SIG-M5 (cell line): ENCODE data around the gene TSPAN14.

Experiments used
- DNase-seq: peaks from one replicate; lab custom pipeline; 2025; lab: John Stamatoyannopoulos, UW

The TSPAN14 gene

DNA sequence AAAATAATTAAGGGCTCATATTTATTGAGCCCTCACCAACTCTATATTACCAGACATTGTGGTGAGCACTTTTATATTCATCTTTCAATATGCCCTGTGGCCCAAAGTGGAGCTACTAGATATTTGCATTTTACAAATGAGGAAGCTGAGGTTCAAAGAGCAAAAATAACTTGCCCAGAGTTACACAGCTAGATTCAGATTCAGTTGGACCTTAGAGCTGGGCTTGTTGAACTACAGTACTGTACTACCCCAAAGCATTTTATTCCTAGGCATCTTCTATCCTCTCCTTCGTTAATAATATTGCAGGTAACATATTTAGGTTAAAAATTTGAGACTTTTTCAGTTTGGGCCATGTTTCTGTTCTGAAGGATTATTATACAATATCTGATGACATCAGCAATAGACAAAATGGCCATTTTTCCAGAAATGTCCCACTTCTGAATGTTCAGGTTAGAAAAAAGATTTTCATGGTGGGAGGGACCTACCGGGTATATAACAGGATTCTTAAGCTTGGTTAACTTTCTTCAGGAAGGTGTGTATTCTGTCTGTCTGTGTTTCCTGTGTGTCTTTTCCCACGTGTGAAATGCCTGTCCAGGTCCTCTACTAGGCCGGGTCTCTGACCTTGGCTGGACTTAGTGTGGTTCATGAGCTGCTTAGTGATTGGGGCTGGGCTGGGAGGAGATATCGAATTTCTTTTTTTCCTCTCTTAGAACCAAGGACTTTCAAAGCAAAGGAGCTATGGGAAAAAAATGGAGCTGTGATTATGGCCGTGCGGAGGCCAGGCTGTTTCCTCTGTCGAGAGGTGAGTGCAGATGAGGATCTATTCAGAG, 32.2 kb upstream of the TSPAN14 start:
- DNase-seq = no peak

DNA sequence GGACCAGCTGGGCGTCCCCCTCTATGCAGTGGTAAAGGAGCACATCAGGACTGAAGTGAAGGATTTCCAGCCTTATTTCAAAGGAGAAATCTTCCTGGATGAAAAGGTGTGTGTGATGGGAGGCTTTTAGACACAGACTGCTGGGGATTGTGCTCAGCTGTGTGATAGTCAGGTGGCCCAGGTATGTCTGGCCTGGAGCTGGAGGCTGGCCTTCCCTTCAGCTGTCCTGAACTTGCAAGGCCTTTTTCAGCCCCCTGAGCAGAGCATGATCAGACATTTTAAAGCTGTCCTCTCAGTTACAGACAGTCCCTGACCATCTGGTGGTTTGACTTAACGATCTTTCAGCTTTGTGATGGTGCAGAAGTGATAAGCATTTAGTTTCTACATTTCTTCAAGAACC, 28.2 kb upstream of the TSPAN14 start:
- DNase-seq = no peak

DNA sequence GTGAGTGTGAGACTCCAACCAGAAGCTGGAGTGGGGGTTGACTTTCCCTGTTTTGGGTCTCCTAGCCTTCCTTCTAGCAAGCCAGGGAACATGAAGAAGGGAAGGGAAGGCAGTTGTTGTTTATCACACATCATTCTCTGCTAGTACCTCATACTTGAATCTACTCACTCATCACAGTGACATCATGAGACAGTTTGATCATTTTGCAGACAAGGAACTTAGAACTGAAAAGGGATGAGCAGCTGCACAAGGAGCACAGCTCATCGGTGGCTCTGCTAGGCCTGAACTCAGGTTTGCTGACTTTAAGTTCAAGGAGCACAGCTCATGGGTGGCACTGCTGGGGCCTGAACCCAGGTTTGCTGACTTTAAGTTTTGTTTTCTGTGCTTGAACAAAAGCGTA, 26.6 kb upstream of the TSPAN14 start:
- no peak for DNase-seq

DNA sequence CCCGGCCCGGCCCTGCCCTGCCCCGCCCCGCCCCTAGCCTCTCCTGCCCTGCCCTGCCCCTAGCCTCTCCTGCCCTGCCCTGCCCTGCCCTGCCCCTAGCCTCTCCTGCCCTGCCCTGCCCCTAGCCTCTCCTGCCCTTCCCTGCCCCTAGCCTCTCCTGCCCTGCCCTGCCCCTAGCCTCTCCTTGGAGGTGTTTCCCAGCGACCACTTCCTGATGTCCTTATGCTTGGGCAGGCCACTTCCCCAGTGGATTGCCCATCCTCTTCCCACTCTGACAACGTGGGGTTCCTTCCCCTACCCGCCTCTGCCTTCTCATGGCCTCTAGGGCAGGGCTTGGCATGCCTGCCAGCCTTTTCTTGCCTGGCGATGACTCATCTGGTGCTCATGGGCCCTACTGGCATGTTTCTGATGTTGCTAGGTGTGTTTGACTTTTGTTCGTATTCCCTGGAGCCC, 24.6 kb upstream of the TSPAN14 start:
- DNase-seq = no peak

DNA sequence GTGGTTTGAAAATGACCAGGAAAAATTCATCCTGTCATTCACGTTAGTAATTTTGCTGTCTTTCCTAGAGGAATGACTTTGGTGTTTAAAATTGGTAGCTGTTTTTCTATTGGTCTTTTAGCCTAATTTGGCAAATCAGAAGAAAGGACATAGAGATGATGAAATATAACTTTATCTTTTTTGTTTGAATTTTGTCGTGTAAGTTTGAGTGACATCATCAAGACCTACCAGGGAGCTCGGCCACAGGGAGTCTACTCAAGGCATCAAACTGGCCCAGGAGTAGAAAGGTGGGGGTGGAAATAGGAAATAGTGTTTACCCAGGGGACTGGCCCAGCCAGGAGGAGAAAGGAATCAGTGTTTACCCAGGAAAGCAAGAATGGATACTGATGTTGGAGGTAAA, 21.0 kb upstream of the TSPAN14 start:
- DNase-seq = no peak

DNA sequence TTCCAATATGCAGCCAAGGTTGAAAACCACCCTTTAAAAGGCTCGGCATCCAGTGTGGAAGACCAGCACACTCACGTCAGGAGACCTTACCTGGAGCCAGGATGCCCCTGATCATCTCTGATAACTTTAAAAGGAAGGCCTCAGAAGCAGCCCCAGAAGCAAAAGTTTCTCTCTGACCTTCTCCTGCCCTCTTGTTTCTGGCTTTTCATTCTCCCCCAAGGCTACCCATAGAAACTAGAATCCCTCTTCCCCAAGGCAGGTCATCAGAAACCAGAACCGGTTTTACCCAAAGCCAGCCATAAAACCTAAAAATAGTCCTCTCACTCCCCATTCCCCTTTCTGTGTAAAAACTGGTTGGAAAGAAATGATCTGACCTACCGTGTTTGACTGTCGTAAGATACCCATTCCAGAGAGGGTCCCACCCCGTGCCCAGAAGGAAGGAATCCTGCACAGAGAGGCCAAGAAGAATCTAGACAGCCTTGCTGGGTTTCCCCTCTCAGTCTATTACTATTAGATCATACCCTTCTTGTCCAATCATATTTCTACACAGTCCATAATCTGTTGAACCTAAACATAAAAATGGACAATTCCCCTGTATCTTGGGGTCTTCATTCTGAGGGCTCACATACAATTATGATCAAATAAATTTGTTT, 17.5 kb upstream of the TSPAN14 start:
- DNase-seq = no peak

DNA sequence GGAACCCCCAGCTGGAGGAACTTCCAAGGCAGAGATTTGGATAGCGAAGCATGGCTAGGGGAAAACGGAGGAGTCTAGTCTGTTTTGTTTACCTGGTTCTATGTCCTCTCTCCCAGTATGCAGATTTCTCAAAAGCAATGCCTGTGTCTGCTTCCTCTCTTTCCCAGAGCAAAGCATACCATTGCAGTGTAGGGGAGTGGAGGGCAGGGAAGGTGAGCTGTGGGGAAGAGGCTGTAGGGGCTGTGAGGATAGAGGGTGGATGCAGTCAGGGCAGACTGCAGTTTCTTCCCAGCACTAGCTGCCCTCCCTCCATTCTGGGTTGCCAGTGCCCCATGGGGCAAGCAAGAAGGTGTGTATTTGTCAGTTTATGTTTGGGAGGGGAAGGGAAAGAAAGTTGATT, 16.9 kb upstream of the TSPAN14 start:
- no peak for DNase-seq

DNA sequence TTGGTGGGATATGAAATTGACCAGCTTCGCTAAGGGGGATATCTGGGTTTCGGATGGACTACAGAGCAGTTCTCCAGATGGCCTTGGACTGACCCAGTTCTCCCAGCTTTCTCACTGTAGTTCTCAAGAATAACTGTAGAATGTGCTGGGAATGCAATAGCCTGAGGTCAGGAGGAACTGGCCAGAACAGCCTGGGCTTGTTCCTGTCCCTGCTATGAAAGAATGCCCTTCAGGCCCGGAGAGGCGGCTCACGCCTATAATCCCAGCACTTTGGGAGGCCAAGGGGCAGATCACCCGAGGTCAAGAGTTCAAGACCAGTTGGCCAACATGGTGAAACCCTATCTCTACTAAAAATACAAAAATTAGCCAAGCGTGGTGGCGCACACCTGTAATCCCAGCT, 12.3 kb upstream of the TSPAN14 start:
- DNase-seq = no peak

DNA sequence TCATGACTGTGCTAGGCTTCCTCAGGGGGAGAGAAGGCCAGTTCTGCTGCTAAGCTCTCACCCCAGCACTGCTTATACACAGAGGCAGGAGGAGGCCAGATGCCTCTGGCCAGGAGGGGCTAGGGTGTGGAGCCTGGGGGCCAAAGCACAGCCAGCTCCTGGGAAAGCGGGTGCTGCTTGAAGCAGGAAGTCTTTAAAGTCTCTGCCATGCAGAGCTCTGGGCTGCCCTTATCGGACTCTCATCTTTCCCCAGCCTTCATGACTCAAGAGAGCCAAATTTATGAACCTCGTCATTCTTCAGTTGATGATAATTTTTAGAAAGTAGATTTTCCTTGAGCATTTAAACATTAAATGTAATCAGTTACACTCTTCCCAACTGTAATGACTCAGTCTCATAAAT, 11.2 kb upstream of the TSPAN14 start:
- no peak for DNase-seq

DNA sequence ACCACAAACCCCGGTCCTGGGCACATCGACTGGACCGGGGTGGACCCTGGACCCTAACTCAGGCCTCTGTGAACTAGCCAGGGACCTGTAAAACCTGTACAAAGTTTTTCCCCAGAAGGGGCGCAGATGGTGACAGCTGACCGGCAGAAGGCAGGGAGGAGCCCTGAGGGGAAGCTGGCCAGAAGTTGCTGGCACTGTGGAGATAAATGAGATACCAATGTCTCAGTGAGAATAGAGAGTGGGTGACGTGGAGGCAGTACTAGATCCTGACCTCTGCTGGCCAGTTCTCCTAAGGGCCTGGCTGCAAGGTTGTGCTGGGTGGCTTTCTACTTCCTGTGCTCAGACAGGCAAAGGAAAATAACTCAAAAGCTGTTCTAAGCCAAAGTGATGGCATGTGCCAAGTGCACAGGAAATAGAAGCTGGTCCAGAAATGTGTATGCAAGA, 10.6 kb upstream of the TSPAN14 start:
- no peak for DNase-seq

DNA sequence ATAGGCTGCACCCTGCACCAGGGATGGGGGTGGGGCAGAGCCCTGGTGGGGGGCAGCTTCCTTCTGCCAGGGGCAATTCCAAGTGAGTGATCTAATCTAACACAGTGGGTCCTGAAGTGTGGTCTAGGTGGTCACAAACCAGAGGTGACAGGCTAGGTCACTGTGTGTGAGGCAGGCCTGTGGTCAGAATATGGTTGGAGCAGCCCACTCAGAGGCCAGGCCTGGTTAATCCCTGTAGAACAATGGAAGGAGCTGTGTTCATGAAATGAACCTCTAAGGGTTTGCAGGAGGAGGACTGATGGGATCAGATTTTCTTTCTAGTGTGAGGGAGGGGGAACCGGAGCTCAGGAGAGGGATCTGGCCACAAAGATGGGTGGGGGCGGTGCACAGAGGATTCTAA, 10.0 kb upstream of the TSPAN14 start:
- no peak for DNase-seq

DNA sequence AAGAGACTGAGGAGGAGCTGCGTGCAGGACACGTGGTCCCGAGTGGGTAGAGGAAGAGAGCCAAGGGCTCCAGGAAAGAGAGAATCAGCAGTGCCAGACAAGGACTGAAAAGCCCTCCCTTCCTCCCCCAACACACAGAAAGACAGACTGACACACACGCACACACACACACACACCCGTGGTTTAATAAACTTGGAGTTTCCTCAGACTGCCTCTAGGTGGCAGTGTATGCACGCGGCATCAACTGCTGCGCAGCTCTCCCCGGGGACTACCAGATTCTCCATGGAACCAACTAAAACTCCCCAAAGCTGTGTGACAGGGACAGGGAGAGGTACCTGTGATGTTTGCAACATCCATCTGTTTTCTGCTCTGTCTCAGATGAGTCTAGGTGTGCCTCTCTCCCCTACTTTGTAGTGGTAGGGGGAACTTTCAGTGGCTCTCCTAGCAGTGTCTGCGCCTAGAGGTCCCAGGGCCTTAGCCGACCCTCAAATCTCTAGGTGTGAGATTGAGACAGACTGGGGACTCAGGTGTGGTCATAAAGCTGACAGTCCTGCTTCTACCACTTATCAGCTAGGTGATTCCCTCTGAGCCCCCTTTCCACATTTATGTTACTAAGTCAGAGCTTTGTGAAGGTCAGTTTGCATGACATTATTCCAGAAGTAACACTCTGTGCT, 9.3 kb upstream of the TSPAN14 start:
- DNase-seq = peak; percentile 4

DNA sequence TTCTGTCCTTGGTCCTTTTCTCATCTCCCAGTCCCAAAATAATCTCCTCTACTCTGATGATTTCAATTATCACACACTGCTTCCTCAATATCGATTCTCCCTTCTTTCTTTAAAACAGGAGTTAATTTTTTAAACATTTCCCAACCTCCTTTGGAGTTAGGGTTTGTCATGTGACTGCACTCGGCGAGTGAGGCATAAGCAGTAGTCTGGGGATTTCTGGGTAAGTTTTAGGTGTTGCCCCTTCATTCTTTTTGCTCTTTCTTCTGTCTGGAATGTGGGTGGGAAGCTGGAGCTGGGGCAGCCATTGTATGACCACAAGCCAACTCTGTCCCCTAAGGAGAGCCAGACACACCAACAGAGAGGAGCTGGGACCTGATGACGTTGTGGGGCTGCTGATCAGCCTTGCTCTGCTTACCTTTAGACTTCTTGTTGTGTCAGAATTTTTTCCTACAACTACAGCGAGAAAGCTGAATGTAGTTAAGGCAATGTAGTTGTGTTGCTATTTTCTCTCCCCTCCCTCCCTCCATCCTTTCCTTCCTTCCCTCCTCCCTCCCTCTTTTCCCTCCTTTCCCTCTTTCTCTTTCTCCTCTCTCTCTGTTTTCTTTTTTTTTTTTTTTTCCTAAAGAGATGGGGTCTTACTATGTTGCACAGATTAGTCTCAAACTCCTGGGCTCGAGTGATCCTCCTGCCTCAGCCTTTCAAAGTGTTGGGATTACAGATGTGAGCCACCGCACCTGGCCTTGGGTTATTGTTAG, 6.5 kb upstream of the TSPAN14 start:
- no peak for DNase-seq

DNA sequence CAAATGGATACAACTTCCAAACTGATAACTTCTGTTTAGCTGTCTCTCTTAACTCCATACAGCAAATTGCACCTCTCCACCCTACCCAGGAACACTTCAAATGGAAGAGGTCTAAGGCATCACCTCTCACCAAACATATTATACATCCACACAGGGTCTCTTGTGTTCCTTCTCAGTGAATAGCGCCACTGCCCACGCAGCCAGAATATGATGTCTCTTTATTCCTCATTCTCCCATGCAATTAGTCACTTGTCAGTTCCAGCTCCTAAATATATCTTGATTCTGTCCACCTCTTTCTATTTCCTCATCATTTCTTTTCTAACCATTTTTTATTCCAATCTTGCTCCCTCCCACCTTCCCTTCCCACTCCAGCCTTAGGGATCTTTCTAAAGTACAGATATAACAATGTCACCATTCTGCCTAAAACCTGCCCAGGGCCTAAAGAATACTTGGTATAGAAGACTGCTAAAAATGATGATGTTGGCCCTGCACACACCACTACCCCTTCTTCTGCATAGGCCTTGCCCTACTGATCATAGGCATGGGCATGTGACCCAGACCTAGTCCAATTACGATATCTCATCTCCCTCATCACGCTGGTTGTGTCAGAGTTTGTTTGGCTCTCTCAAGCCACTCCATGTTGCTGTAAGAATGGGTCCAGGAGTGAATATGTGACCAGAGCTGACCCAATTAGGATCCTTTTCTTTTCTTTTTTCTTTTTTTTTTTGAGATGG, 5.7 kb upstream of the TSPAN14 start:
- no peak for DNase-seq

- no peak for DNase-seq
Observed at GRCh38 chr10:80449520-80449919, 4.6 kb upstream of the TSPAN14 start.

DNA sequence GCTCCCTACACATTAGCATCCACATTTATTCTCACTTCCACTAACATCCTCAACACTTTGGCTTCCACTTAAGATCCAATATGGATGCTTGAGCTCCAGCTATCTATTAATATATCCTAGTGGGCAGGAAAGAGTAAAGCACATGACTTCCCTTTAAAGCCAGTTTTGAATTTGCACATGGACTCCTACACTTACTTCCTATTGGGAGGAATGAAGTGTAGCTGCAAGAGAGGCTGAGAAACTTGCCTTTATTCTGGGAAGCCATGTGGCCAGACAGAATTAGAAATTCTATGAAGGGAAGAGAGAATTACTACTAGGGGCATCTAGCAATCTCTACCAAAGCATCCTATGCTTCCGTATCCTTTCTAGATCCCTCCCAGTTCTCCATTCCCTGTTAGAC, 3.0 kb upstream of the TSPAN14 start:
- no peak for DNase-seq

GRCh38 chr10:80452069-80452468, 2.0 kb upstream of the TSPAN14 start:
- no peak for DNase-seq

- no peak for DNase-seq
Observed at GRCh38 chr10:80452640-80453039, 1.5 kb upstream of the TSPAN14 start.

GRCh38 chr10:80453056-80453841, 861 bp upstream of the TSPAN14 start:
- DNase-seq = no peak

DNA sequence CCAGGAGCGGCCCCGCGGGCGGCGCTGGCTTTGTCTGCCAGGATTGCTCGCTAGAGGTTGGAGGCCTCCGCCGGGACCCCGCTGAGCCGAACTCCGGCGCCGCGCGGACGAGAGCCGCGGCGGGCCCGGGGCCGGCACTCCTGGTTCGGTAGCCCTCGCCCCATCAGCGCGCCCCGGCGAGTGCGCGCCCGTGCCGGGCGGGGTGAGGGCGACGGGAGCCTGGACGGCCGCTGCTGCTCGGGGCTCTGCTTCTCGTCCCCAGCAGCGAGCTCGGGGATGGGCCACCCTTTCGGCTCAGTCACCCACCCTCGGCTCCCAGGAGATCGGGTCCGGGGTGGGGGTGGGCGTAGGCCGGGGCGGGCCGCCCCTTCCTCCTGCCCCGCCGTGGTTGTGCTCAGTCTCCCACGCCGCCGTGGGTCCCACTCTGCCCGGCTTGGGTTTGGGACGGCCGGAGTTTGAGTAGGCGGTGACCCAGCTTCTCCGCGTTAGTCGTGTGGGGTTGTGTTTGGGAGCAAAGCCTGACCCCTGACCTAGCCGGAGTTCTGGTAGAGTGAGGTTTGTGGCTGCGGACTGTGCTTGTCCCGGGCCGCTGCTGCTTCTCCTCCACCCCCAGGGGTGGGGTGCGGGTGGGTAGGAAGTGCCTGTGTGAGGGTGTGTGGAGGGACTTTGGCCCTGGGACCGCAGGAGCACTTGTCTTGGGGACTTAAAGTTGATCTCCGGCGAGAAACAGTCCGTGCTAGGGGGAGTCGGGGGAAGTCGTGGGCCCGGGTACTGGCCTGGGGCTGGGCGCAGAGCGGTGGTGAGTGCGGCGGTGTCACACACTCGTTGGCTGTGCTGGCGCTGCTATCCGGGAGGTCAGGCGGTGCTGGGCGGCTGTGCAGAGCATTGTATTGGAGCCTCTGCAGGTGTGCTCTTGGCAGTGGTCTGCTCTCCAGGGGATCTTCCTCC, 677 bp downstream of the TSPAN14 start:
- DNase-seq = no peak
